H1 (cell line): ENCODE results near the gene TRIM45. TPM values are rescaled to one million over a fixed set of nuclear protein-coding genes. Genes with fewer than 3 reads are reported as not detected.

Experiments used
- CTCF ChIA-PET: fragments of 300-600 bp; sonication (Branson Sonifier 250); formaldehyde crosslinking; loops from one replicate; lab custom pipeline; 2021; ENCODE audit not compliant: partially characterized antibody; lab: Charles Lee
- POLR2A ChIA-PET: fragments of 300-600 bp; sonication (Branson Sonifier 250); formaldehyde crosslinking; loops from one replicate; lab custom pipeline; 2021; ENCODE audit warnings: inconsistent platforms; ENCODE audit not compliant: partially characterized antibody; lab: Charles Lee
- DNase-seq, 2 experiments: peaks; one replicate each; pipeline versions ENCODE4 v3.0.0 to v3.0.0-alpha.2; 2010 to 2022; ENCODE audit warnings: low spot score in 2 of 2, low read depth in 1 of 2, mixed read lengths in 1 of 2
- FAIRE-seq: peaks from 2 replicates; lab custom pipeline; 2011; peaks lifted over from hg19 to GRCh38; lab: Jason Lieb, UNC
- H2AFZ ChIP-seq: 2 replicates; pipeline ENCODE4 v1.8.1; 2012; ENCODE audit warnings: low read length, inconsistent platforms
- H2AK5ac ChIP-seq: 2 replicates; pipeline ENCODE4 v1.6.1; 2013; ENCODE audit warnings: low read depth, low read length
- H2BK120ac ChIP-seq: replicated peaks from 2 replicates; pipeline ENCODE3; 2013; ENCODE audit warnings: low read depth, low read length, inconsistent platforms
- H2BK12ac ChIP-seq: 2 replicates; pipeline ENCODE4 v1.6.1; 2013; ENCODE audit warnings: low read depth, low read length
- H2BK15ac ChIP-seq: 2 replicates; pipeline ENCODE4 v1.6.1; 2013; ENCODE audit warnings: low read length
- H2BK20ac ChIP-seq: 2 replicates; pipeline ENCODE4 v1.6.1; 2013; ENCODE audit warnings: low read length
- H2BK5ac ChIP-seq: 2 replicates; pipeline ENCODE4 v1.6.1; 2013; ENCODE audit warnings: low read depth, low read length
- H3K14ac ChIP-seq: 2 replicates; pipeline ENCODE4 v1.6.1; 2013; ENCODE audit warnings: inconsistent platforms; ENCODE audit not compliant: insufficient read length
- H3K18ac ChIP-seq: 2 replicates; pipeline ENCODE4 v1.6.1; 2013; ENCODE audit warnings: low read length; ENCODE audit errors: extremely low read depth
- H3K23ac ChIP-seq: 2 replicates; pipeline ENCODE4 v1.6.1; 2013; ENCODE audit warnings: inconsistent platforms; ENCODE audit not compliant: insufficient read length
- H3K23me2 ChIP-seq: 2 replicates; pipeline ENCODE4 v1.6.1; 2013; ENCODE audit warnings: low read depth, low read length
- H3K27ac ChIP-seq: 2 replicates; pipeline ENCODE4 v1.6.1; 2011; ENCODE audit warnings: low read depth, low read length, inconsistent platforms
- H3K27me3 ChIP-seq, 4 experiments: replicated peaks in 1 of 4; 1 replicate in 1 of 4; 2 replicates in 3 of 4; pipeline versions ENCODE4 v1.6.1 to v1.8.1; 2011 to 2013; ENCODE audit warnings: low read length in 3 of 4, mild to moderate bottlenecking in 3 of 4, inconsistent platforms in 2 of 4, mixed read lengths in 2 of 4, moderate library complexity in 1 of 4; ENCODE audit not compliant: control insufficient read depth in 3 of 4, insufficient read depth in 3 of 4; ENCODE audit errors: extremely low read depth in 1 of 4
- H3K36me3 ChIP-seq, 4 experiments: 2 replicates each; pipeline versions ENCODE4 v1.6.1 to v1.8.1; 2011 to 2013; ENCODE audit warnings: mild to moderate bottlenecking in 4 of 4, low read length in 3 of 4, moderate library complexity in 2 of 4, control low read depth in 1 of 4, inconsistent platforms in 1 of 4; ENCODE audit not compliant: insufficient read depth in 4 of 4, control insufficient read depth in 2 of 4
- H3K4ac ChIP-seq: replicated peaks from 2 replicates; pipeline ENCODE3; 2013; ENCODE audit warnings: low read length, low read depth, mixed read lengths, inconsistent platforms; ENCODE audit not compliant: insufficient read length
- H3K4me1 ChIP-seq, 4 experiments: replicated peaks in 1 of 4; 1 replicate in 1 of 4; 2 replicates in 3 of 4; pipeline versions ENCODE4 v1.6.1 to v1.8.1; 2011 to 2013; ENCODE audit warnings: low read length in 3 of 4, inconsistent platforms in 2 of 4, mixed read lengths in 1 of 4; ENCODE audit not compliant: insufficient read depth in 4 of 4, control insufficient read depth in 3 of 4
- H3K4me2 ChIP-seq, 2 experiments: 2 replicates each; pipeline versions ENCODE4 v1.6.1 to v1.8.1; 2011 to 2013; ENCODE audit warnings: low read depth in 2 of 2, low read length in 2 of 2, control low read depth in 1 of 2, inconsistent platforms in 1 of 2, mild to moderate bottlenecking in 1 of 2; ENCODE audit not compliant: insufficient read depth in 1 of 2
- H3K4me3 ChIP-seq, 4 experiments: fragments of 200-600, 300-600 bp in 1 of 4; sonication (generic), shearing (Covaris generic), sonication (Bioruptor Twin) in 1 of 4; 2 replicates each; pipeline versions ENCODE4 v1.5.1 to v1.8.1; 2011 to 2016; ENCODE audit warnings: low read length in 4 of 4, low read depth in 3 of 4, control low read depth in 2 of 4, inconsistent platforms in 2 of 4, mild to moderate bottlenecking in 2 of 4, mixed read lengths in 1 of 4, moderate library complexity in 1 of 4; ENCODE audit not compliant: insufficient read depth in 2 of 4; ENCODE audit errors: extremely low read depth in 1 of 4
- H3K56ac ChIP-seq: replicated peaks from 2 replicates; pipeline ENCODE3; 2013; ENCODE audit warnings: low read depth, mild to moderate bottlenecking, mixed read lengths, low read length, inconsistent platforms; ENCODE audit not compliant: insufficient read length
- H3K79me1 ChIP-seq: 2 replicates; pipeline ENCODE4 v1.6.1; 2013; ENCODE audit warnings: low read depth, low read length, control low read depth
- H3K79me2 ChIP-seq, 2 experiments: 2 replicates each; pipeline versions ENCODE4 v1.6.1 to v1.8.1; 2012 to 2013; ENCODE audit warnings: low read length in 2 of 2, mild to moderate bottlenecking in 2 of 2, inconsistent platforms in 1 of 2; ENCODE audit not compliant: insufficient read depth in 2 of 2, control insufficient read depth in 1 of 2
- H3K9ac ChIP-seq, 4 experiments: replicated peaks in 1 of 4; 1 replicate in 1 of 4; 2 replicates in 3 of 4; pipeline versions ENCODE4 v1.6.1 to v1.8.1; 2011 to 2013; ENCODE audit warnings: low read depth in 3 of 4, low read length in 3 of 4, control low read depth in 2 of 4, mild to moderate bottlenecking in 2 of 4, moderate library complexity in 2 of 4, inconsistent platforms in 1 of 4; ENCODE audit errors: extremely low read depth in 1 of 4
- H3K9me3 ChIP-seq, 2 experiments: 2 replicates each; pipeline versions ENCODE4 v1.6.1 to v1.8.1; 2012 to 2013; ENCODE audit warnings: mild to moderate bottlenecking in 2 of 2, moderate library complexity in 2 of 2, control low read depth in 1 of 2, inconsistent platforms in 1 of 2, low read depth in 1 of 2, low read length in 1 of 2, mixed read lengths in 1 of 2; ENCODE audit not compliant: insufficient read depth in 2 of 2
- H4K20me1 ChIP-seq, 2 experiments: replicated peaks in 1 of 2; 2 replicates each; pipeline versions ENCODE3 to v1.8.1; 2011 to 2013; ENCODE audit warnings: inconsistent platforms in 2 of 2, low read length in 2 of 2, mild to moderate bottlenecking in 1 of 2; ENCODE audit not compliant: insufficient read depth in 2 of 2, control insufficient read depth in 1 of 2
- H4K5ac ChIP-seq: 2 replicates; pipeline ENCODE4 v1.6.1; 2013; ENCODE audit warnings: low read length, low read depth, mixed read lengths, inconsistent platforms; ENCODE audit not compliant: insufficient read length
- H4K8ac ChIP-seq: 2 replicates; pipeline ENCODE4 v1.8.0; 2013; ENCODE audit warnings: mild to moderate bottlenecking, moderate library complexity, low read length, inconsistent platforms; ENCODE audit not compliant: insufficient read depth; ENCODE audit errors: extremely low read depth
- H4K91ac ChIP-seq: replicated peaks from 2 replicates; pipeline ENCODE3; 2013; ENCODE audit warnings: low read length, mixed read lengths, inconsistent platforms; ENCODE audit not compliant: insufficient read length
- CEBPB ChIP-seq: IDR thresholded peaks from 2 replicates; pipeline ENCODE4 v1.6.1; 2012; ENCODE audit warnings: low read depth, low read length
- EZH2 ChIP-seq: fragments of 200-600 bp; sonication (generic); IDR thresholded peaks from 2 replicates; pipeline ENCODE4 v1.7.1; 2012; ENCODE audit warnings: low read depth, mild to moderate bottlenecking, moderate library complexity, low read length, inconsistent platforms; ENCODE audit not compliant: severe bottlenecking
- GABPA ChIP-seq: IDR thresholded peaks from 2 replicates; pipeline ENCODE4 v1.6.1; 2011; ENCODE audit warnings: mild to moderate bottlenecking, low read length, moderate library complexity, borderline replicate concordance; ENCODE audit not compliant: insufficient read depth
- GTF2F1 ChIP-seq: IDR thresholded peaks from 2 replicates; pipeline ENCODE4 v1.6.1; 2012; ENCODE audit warnings: low read depth, low read length, improper control_type of control experiment, borderline replicate concordance
- HDAC2 ChIP-seq, 2 experiments: fragments of 300-600 bp in 1 of 2; sonication (generic) in 1 of 2; IDR thresholded peaks; 2 replicates each; pipeline ENCODE4 v1.6.1; 2011 to 2012; ENCODE audit warnings: low read depth in 2 of 2, low read length in 2 of 2, mild to moderate bottlenecking in 2 of 2, moderate library complexity in 2 of 2, borderline replicate concordance in 1 of 2, inconsistent platforms in 1 of 2
- MAFK ChIP-seq: IDR thresholded peaks from 2 replicates; pipeline ENCODE4 v1.6.1; 2012; ENCODE audit warnings: low read depth, mild to moderate bottlenecking, improper control_type of control experiment, low read length
- NRF1 ChIP-seq: IDR thresholded peaks from 2 replicates; pipeline ENCODE4 v1.6.1; 2011; ENCODE audit warnings: mild to moderate bottlenecking, low read depth, low read length, improper control_type of control experiment
- SIN3A ChIP-seq, 2 experiments: IDR thresholded peaks in 1 of 2; conservative IDR thresholded peaks in 1 of 2; 2 replicates each; pipeline ENCODE4 v1.6.1; 2011 to 2012; ENCODE audit warnings: low read length in 2 of 2, improper control_type of control experiment in 1 of 2, low read depth in 1 of 2, mild to moderate bottlenecking in 1 of 2
- SRF ChIP-seq: IDR thresholded peaks from 2 replicates; pipeline ENCODE4 v1.6.1; 2011; ENCODE audit warnings: mild to moderate bottlenecking, low read depth, low read length, moderate library complexity
- TCF12 ChIP-seq: IDR thresholded peaks from 2 replicates; pipeline ENCODE4 v1.6.1; 2011; ENCODE audit warnings: low read depth, mild to moderate bottlenecking, low read length
- WGBS, 2 experiments: shearing (Covaris generic) in 1 of 2; methylation state at CpG; one replicate each; pipeline versions ENCODE4 v1.1.6 to v1.1.7; 2013 to 2015; ENCODE audit warnings: low lambda C conversion rate in 2 of 2, mixed read lengths in 2 of 2, inconsistent platforms in 1 of 2, low coverage in 1 of 2, missing lambda C conversion rate in 1 of 2; ENCODE audit not compliant: insufficient replicate concordance in 2 of 2, insufficient coverage in 1 of 2, insufficient read length in 1 of 2; ENCODE audit errors: extremely low coverage in 1 of 2, missing lambda C conversion rate in 1 of 2; 5-methylcytosine and 5-hydroxymethylcytosine counted together
- polyA plus RNA-seq, 7 experiments: library from polyadenylated mRNA; depleted of rRNA in 3 of 7; stranded (reverse) in 5 of 7; unstranded in 2 of 7; fragments of >200 nt in 5 of 7; fragments of 200-250 nt in 2 of 7; gene quantifications; 1 replicate in 5 of 7; 2 replicates in 1 of 7; 4 replicates in 1 of 7; pipeline versions ENCODE4 v1.2.1 to v1.2.3, GENCODE V29; 2011 to 2013; ENCODE audit warnings: missing spikeins in 2 of 7, mixed read lengths in 2 of 7
- total RNA-seq: library from RNA; stranded (reverse); fragmentation: NEBNext Ultra II Directional; extraction: Animal tissue kit (Norgen Biotek cat#: 25700); gene quantifications from 2 replicates; pipeline ENCODE4 v1.2.1, GENCODE V29; 2021
- TF ChIP-seq, protein P1 (sequence below): IDR thresholded peaks from 2 replicates; pipeline ENCODE4 v1.6.1; 2012; ENCODE audit warnings: inconsistent platforms

TRIM45 gene
- total and polyA plus RNA-seq, 2 of the 8 experiments (the other 6 are each of a cell fraction or from before 2014, with no cell fraction given), result 13.7 to 16.7 TPM

DNA sequence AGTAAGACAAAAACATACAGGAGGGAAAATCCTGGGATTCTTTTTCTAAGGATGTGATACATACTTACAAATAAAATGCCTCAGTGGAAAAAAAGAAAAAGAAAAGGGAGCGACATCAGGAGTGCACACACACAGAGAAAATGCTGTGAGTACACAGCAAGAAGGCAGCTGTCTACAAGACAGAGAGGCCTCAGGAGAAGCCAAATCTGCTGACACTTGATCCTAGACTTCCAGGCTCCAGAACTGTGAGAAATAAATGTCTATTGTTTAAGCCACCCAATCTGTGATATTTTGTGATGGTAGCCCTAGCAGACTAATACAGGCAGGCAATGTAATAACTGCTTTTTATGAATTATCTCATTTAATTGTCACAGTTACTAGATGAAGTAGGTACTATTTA is 17.0 kb upstream of the TRIM45 start:
- Histone ChIP-seq H3K79me2 (no peaks in the 10 kb centered on the region), H4K20me1 (no peaks in the 10 kb centered on the region), H3K56ac (no peak overlapping the region), H3K36me3 (no peaks in the 10 kb centered on the region), H2AFZ (no peak overlapping the region), H4K5ac (no peak overlapping the region), H3K23ac (no peak overlapping the region), H3K4ac (no peak overlapping the region), H3K27me3 (no peaks in the 10 kb centered on the region), H2AK5ac (no peak overlapping the region), H3K18ac (no peak overlapping the region), H2BK15ac (no peak overlapping the region), H3K9me3 (no peaks in the 10 kb centered on the region), H2BK20ac (no peak overlapping the region), H3K9ac (no peak overlapping the region), H3K4me2 (no peak overlapping the region), H3K23me2 (no peaks in the 10 kb centered on the region; the same call in 1 of the 2 replicates), H4K91ac (no peak overlapping the region), H3K4me1 (peaks cover 0 to 16% (median 12%) of the 10 kb centered on the region in 4 experiments; a peak in 4 of 7 replicates), H2BK5ac (no peak overlapping the region), H3K14ac (no peak overlapping the region), H2BK12ac (no peak overlapping the region), H4K8ac (no peak overlapping the region), H3K4me3 (no peak overlapping the region), H3K27ac (no peak overlapping the region), H2BK120ac (no peak overlapping the region), H3K79me1 (no peaks in the 10 kb centered on the region)
- FAIRE-seq, result no peak
- ChIA-PET CTCF (interaction anchor here (0.6 to 2.4 kb wide), 4 partner anchors 10 to 80 kb away, joined by 3 to 10 read pairs (median 6); no protein-coding TSS in a partner anchor), POLR2A (interaction anchor here (0.6 kb wide), 1 partner anchor 132 kb away, joined by 3 read pairs; no protein-coding TSS in a partner anchor)
- DNase-seq, result no peak
- WGBS, 2 experiments, result 80% methylated on average over 1 of the region's 1 CpG; no CpG with 5 or more reads in 1 of the 2 experiments
- TF ChIP-seq GTF2F1 (no peak), GABPA (no peak), CEBPB (no peak), SIN3A (conservative IDR thresholded peaks at IDR 0.05 in 1 of 2, IDR thresholded peaks at IDR 0.05 in 1 of 2; ENCODE audit: low read depth in 1 of 2, low read length in 2 of 2) (no peak), NRF1 (no peak), MAFK (no peak), TCF12 (no peak), HDAC2 (IDR thresholded peaks at IDR 0.05; ENCODE audit: borderline replicate concordance in 1 of 2, low read depth in 2 of 2, low read length in 2 of 2) (no peak), SRF (no peak), EZH2 (no peak)
- TF ChIP-seq, protein P1, sequence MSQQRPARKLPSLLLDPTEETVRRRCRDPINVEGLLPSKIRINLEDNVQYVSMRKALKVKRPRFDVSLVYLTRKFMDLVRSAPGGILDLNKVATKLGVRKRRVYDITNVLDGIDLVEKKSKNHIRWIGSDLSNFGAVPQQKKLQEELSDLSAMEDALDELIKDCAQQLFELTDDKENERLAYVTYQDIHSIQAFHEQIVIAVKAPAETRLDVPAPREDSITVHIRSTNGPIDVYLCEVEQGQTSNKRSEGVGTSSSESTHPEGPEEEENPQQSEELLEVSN, result no peak
